ENCODE measurements around the gene MACROD2.

DNA sequence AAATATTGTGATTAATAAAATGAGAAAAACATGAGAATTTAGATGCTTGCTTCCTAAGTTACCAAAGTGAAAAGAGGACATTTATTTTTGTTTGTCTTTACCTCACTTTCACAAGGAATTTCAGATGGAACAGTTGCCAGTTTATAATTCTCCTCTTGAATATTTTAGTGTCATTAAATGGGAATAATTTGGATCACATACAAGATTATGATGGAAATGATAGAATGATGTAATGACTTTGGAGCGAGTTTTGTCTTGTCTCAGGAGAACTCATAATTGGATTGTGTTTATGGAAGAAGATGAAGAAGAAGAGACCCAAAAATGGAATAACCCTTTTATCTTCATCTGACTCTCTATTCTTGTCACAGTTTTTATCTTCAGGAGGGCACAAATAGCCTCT is 515.0 kb downstream of the MACROD2 start:
- TF ChIP-seq, protein P1, sequence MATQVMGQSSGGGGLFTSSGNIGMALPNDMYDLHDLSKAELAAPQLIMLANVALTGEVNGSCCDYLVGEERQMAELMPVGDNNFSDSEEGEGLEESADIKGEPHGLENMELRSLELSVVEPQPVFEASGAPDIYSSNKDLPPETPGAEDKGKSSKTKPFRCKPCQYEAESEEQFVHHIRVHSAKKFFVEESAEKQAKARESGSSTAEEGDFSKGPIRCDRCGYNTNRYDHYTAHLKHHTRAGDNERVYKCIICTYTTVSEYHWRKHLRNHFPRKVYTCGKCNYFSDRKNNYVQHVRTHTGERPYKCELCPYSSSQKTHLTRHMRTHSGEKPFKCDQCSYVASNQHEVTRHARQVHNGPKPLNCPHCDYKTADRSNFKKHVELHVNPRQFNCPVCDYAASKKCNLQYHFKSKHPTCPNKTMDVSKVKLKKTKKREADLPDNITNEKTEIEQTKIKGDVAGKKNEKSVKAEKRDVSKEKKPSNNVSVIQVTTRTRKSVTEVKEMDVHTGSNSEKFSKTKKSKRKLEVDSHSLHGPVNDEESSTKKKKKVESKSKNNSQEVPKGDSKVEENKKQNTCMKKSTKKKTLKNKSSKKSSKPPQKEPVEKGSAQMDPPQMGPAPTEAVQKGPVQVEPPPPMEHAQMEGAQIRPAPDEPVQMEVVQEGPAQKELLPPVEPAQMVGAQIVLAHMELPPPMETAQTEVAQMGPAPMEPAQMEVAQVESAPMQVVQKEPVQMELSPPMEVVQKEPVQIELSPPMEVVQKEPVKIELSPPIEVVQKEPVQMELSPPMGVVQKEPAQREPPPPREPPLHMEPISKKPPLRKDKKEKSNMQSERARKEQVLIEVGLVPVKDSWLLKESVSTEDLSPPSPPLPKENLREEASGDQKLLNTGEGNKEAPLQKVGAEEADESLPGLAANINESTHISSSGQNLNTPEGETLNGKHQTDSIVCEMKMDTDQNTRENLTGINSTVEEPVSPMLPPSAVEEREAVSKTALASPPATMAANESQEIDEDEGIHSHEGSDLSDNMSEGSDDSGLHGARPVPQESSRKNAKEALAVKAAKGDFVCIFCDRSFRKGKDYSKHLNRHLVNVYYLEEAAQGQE (IDR thresholded peaks at IDR 0.05), result no peak
- TF ChIP-seq, protein P2, sequence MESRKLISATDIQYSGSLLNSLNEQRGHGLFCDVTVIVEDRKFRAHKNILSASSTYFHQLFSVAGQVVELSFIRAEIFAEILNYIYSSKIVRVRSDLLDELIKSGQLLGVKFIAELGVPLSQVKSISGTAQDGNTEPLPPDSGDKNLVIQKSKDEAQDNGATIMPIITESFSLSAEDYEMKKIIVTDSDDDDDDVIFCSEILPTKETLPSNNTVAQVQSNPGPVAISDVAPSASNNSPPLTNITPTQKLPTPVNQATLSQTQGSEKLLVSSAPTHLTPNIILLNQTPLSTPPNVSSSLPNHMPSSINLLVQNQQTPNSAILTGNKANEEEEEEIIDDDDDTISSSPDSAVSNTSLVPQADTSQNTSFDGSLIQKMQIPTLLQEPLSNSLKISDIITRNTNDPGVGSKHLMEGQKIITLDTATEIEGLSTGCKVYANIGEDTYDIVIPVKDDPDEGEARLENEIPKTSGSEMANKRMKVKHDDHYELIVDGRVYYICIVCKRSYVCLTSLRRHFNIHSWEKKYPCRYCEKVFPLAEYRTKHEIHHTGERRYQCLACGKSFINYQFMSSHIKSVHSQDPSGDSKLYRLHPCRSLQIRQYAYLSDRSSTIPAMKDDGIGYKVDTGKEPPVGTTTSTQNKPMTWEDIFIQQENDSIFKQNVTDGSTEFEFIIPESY (IDR thresholded peaks at IDR 0.05), result no peak
- TF ChIP-seq, protein P3, sequence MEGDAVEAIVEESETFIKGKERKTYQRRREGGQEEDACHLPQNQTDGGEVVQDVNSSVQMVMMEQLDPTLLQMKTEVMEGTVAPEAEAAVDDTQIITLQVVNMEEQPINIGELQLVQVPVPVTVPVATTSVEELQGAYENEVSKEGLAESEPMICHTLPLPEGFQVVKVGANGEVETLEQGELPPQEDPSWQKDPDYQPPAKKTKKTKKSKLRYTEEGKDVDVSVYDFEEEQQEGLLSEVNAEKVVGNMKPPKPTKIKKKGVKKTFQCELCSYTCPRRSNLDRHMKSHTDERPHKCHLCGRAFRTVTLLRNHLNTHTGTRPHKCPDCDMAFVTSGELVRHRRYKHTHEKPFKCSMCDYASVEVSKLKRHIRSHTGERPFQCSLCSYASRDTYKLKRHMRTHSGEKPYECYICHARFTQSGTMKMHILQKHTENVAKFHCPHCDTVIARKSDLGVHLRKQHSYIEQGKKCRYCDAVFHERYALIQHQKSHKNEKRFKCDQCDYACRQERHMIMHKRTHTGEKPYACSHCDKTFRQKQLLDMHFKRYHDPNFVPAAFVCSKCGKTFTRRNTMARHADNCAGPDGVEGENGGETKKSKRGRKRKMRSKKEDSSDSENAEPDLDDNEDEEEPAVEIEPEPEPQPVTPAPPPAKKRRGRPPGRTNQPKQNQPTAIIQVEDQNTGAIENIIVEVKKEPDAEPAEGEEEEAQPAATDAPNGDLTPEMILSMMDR (IDR thresholded peaks at IDR 0.05; ENCODE audit: low read depth, low read length, missing input control), result no peak
- no peak for TF ChIP-seq JUND (IDR thresholded peaks at IDR 0.05)
- no peak for TF ChIP-seq RAD21 (IDR thresholded peaks at IDR 0.05)
- no peak for TF ChIP-seq TAF1 (conservative IDR thresholded peaks at IDR 0.05)
- no peak for TF ChIP-seq GABPA (IDR thresholded peaks at IDR 0.05 in 1 of 2, conservative IDR thresholded peaks at IDR 0.05 in 1 of 2)
- TF ChIP-seq RXRA (IDR thresholded peaks at IDR 0.05), result no peak
- TF ChIP-seq, protein P4, sequence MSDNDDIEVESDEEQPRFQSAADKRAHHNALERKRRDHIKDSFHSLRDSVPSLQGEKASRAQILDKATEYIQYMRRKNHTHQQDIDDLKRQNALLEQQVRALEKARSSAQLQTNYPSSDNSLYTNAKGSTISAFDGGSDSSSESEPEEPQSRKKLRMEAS (IDR thresholded peaks at IDR 0.05), result no peak
- no peak for TF ChIP-seq SP1 (IDR thresholded peaks at IDR 0.05)
- TF ChIP-seq, protein P5, sequence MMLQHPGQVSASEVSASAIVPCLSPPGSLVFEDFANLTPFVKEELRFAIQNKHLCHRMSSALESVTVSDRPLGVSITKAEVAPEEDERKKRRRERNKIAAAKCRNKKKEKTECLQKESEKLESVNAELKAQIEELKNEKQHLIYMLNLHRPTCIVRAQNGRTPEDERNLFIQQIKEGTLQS (IDR thresholded peaks at IDR 0.05), result no peak
- TF ChIP-seq HNF4G (IDR thresholded peaks at IDR 0.05), result no peak
- TF ChIP-seq HNF4A (conservative IDR thresholded peaks at IDR 0.05), result no peak

Measured in liver (tissue), 3 donors.